Endothelial cell (in vitro differentiated cells): Measurements from ENCODE around the gene ADAMTS12. TPM values are rescaled to one million over a fixed set of nuclear protein-coding genes. Genes with fewer than 3 reads are reported as not detected.

ENCODE experiments used
- DNase-seq: peaks from one replicate; pipeline ENCODE4 v3.0.0; 2021; ENCODE audit warnings: low spot score
- H3K27ac Mint-ChIP-seq: one replicate; pipeline ENCODE4 v1.8.0; 2021; ENCODE audit warnings: mixed read lengths, inconsistent platforms; ENCODE audit not compliant: unreplicated experiment
- H3K27me3 Mint-ChIP-seq: one replicate; pipeline ENCODE4 v1.8.0; 2021; ENCODE audit warnings: mild to moderate bottlenecking, moderate library complexity, mixed read lengths, inconsistent platforms; ENCODE audit not compliant: unreplicated experiment
- H3K36me3 Mint-ChIP-seq: one replicate; pipeline ENCODE4 v1.8.0; 2021; ENCODE audit warnings: mild to moderate bottlenecking, low read depth, mixed read lengths, inconsistent platforms; ENCODE audit not compliant: unreplicated experiment
- H3K4me1 Mint-ChIP-seq: one replicate; pipeline ENCODE4 v1.8.0; 2021; ENCODE audit warnings: mild to moderate bottlenecking, mixed read lengths, inconsistent platforms; ENCODE audit not compliant: unreplicated experiment
- H3K4me3 Mint-ChIP-seq: one replicate; pipeline ENCODE4 v1.8.0; 2021; ENCODE audit warnings: mild to moderate bottlenecking, mixed read lengths, inconsistent platforms; ENCODE audit not compliant: unreplicated experiment
- H3K9me3 Mint-ChIP-seq: one replicate; pipeline ENCODE4 v1.8.0; 2021; ENCODE audit warnings: mixed read lengths, inconsistent platforms; ENCODE audit not compliant: unreplicated experiment
- total RNA-seq: library from RNA; stranded (reverse); fragmentation: NEBNext Ultra II Directional; extraction: Animal tissue kit (Norgen Biotek cat#: 25700); gene quantifications from one replicate; pipeline ENCODE4 v1.2.1, GENCODE V29; 2021; ENCODE audit not compliant: unreplicated experiment
- TF ChIP-seq, protein P1 (sequence below): fragments of 200-600 bp; sonication (generic); IDR thresholded peaks from one replicate; pipeline ENCODE4 v1.5.0; 2021; ENCODE audit warnings: antibody characterized with exemption; ENCODE audit not compliant: unreplicated experiment

The ADAMTS12 gene
- total RNA-seq, 1 donor from 2014 or later, result 9.8 TPM

DNA sequence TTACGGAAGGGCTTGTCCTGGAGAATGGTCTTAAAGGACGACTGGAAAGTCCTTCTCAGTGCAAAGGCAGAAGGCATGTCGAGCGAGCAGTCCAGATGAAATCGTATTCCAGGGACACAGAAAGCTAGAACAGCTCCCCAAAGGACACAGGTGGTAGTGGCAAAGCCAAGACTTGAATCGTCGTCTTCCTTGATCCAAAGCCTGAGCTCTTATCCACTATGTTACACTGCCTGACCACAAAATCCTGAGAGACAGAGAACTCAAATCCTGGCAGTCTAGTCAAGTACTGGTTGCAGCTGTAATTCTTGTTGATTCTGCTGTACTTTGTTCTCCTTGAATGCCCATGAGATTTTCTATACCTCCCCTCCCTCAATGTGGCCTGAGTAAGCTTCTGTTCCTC lies 252.3 kb downstream of the ADAMTS12 start:
- Mint-ChIP-seq H3K27ac (no peak overlapping the region), H3K9me3 (no peaks in the 10 kb centered on the region), H3K27me3 (no peaks in the 10 kb centered on the region), H3K4me3 (no peak overlapping the region), H3K4me1 (no peaks in the 10 kb centered on the region), H3K36me3 (peaks cover 5% of the 10 kb centered on the region)
- DNase-seq, result no peak
- TF ChIP-seq, protein P1, sequence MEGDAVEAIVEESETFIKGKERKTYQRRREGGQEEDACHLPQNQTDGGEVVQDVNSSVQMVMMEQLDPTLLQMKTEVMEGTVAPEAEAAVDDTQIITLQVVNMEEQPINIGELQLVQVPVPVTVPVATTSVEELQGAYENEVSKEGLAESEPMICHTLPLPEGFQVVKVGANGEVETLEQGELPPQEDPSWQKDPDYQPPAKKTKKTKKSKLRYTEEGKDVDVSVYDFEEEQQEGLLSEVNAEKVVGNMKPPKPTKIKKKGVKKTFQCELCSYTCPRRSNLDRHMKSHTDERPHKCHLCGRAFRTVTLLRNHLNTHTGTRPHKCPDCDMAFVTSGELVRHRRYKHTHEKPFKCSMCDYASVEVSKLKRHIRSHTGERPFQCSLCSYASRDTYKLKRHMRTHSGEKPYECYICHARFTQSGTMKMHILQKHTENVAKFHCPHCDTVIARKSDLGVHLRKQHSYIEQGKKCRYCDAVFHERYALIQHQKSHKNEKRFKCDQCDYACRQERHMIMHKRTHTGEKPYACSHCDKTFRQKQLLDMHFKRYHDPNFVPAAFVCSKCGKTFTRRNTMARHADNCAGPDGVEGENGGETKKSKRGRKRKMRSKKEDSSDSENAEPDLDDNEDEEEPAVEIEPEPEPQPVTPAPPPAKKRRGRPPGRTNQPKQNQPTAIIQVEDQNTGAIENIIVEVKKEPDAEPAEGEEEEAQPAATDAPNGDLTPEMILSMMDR, result no peak

- Mint-ChIP-seq H3K9me3 (no peaks in the 10 kb centered on the region), H3K27ac (no peak overlapping the region), H3K4me3 (no peak overlapping the region), H3K27me3 (no peaks in the 10 kb centered on the region), H3K36me3 (no peaks in the 10 kb centered on the region), H3K4me1 (no peaks in the 10 kb centered on the region)
- no peak for DNase-seq
- TF ChIP-seq, protein P1, result no peak
These were observed 254.8 kb downstream of the ADAMTS12 start for GRCh38 chr5:33637011-33637410.

- no peak overlapping the region for H3K4me3 Mint-ChIP-seq
- H3K27ac Mint-ChIP-seq, result no peak overlapping the region
- no peaks in the 10 kb centered on the region for H3K9me3 Mint-ChIP-seq
- H3K4me1 Mint-ChIP-seq, result no peaks in the 10 kb centered on the region
- H3K27me3 Mint-ChIP-seq, result no peaks in the 10 kb centered on the region
- DNase-seq, result no peak
- H3K36me3 Mint-ChIP-seq, result no peaks in the 10 kb centered on the region
- TF ChIP-seq, protein P1, result no peak
These were observed 256.2 kb downstream of the ADAMTS12 start for GRCh38 chr5:33635582-33635981.

DNA sequence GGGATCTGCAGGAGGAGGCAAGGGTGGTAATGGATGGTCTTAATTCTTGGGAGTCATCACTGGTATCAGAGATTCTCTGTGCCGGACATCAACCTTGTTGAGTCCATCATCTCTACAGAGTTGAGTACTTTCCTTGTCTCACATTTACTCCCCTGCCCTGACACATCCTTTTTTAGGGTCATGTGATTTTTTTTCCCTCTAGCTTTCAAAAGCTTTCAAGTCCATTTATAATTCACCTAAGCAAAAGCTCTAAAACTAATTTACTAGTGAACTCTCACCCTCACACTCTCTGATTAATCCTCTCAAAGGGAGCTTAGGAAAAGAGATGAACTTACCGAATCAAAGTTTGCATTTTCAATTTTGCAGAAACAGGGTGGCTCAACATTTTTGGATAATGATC lies 258.1 kb downstream of the ADAMTS12 start:
- Mint-ChIP-seq H3K4me3 (no peak overlapping the region), H3K27me3 (no peaks in the 10 kb centered on the region), H3K9me3 (no peaks in the 10 kb centered on the region), H3K4me1 (no peaks in the 10 kb centered on the region), H3K27ac (no peak overlapping the region), H3K36me3 (no peaks in the 10 kb centered on the region)
- no peak for DNase-seq
- TF ChIP-seq, protein P1, result no peak

- Mint-ChIP-seq H3K27ac (no peak overlapping the region), H3K27me3 (no peaks in the 10 kb centered on the region), H3K36me3 (no peaks in the 10 kb centered on the region), H3K4me3 (no peak overlapping the region), H3K9me3 (no peaks in the 10 kb centered on the region), H3K4me1 (no peaks in the 10 kb centered on the region)
- TF ChIP-seq, protein P1, result no peak
- no peak for DNase-seq
These were observed 260.0 kb downstream of the ADAMTS12 start for GRCh38 chr5:33631786-33632185.
